Gastrocnemius medialis (tissue), 4 donors: ENCODE measurements around the gene CCL11.

Source experiments
- CTCF ChIP-seq, 5 experiments: fragments of 450-650 bp in 3 of 5; fragments of 200-600 bp in 2 of 5; sonication (generic) in 2 of 5; IDR thresholded peaks in 4 of 5; conservative IDR thresholded peaks in 1 of 5; 1 replicate in 4 of 5; 2 replicates in 1 of 5; pipeline ENCODE4 v1.5.1; 2016 to 2019; ENCODE audit warnings: antibody characterized with exemption in 5 of 5, mild to moderate bottlenecking in 3 of 5, moderate library complexity in 3 of 5
- POLR2A ChIP-seq, 2 donors: fragments of 450-650 bp; IDR thresholded peaks; one replicate each; pipeline ENCODE4 v1.6.1; 2017; ENCODE audit warnings: antibody characterized with exemption in 2 of 2, mild to moderate bottlenecking in 2 of 2, moderate library complexity in 2 of 2

- TF ChIP-seq CTCF (IDR thresholded peaks at IDR 0.05 in 4 of 5, conservative IDR thresholded peaks at IDR 0.05 in 1 of 5): no peak
- TF ChIP-seq POLR2A (IDR thresholded peaks at IDR 0.05): no peak
Observed at GRCh38 chr17:34261568-34262337, 23.8 kb upstream of the CCL11 start.
